Activated CD8-positive, alpha-beta memory T cell treated with anti-CD3 and anti-CD28 coated beads for 4 hours (primary cell): ENCODE measurements around the gene PLCG2.
"Not testable (repeated sequence)": the region's sequence is repeated elsewhere in the genome, so short reads cannot be mapped to it uniquely, and the experiment has no call there.

Source experiments
- DNase-seq, 2 donors: peaks; one replicate each; pipeline ENCODE4 v3.0.0-alpha.2; 2020; ENCODE audit warnings: low read depth in 2 of 2

The PLCG2 gene

GRCh38 chr16:81912395-81912794, 133.3 kb downstream of the PLCG2 start:
- no peak for DNase-seq

GRCh38 chr16:81913222-81913621, 134.1 kb downstream of the PLCG2 start:
- no peak for DNase-seq

- no peak for DNase-seq
Measured at GRCh38 chr16:81917375-81917774, 138.3 kb downstream of the PLCG2 start.

GRCh38 chr16:81918927-81919326, 139.8 kb downstream of the PLCG2 start:
- no peak for DNase-seq

- DNase-seq, result no peak
Measured at GRCh38 chr16:81920498-81920897, 141.4 kb downstream of the PLCG2 start.

GRCh38 chr16:81921085-81921814, 142.2 kb downstream of the PLCG2 start:
- DNase-seq, result no peak

GRCh38 chr16:81921843-81922584, 142.9 kb downstream of the PLCG2 start:
- DNase-seq, result no peak

- DNase-seq, result no peak
Measured at GRCh38 chr16:81923296-81923695, 144.2 kb downstream of the PLCG2 start.

GRCh38 chr16:81925016-81925415, 145.9 kb downstream of the PLCG2 start:
- DNase-seq, result no peak

- DNase-seq, result no peak
Measured at GRCh38 chr16:81926036-81926435, 146.9 kb downstream of the PLCG2 start.

GRCh38 chr16:81927561-81928185, 148.6 kb downstream of the PLCG2 start:
- no peak for DNase-seq

- no peak for DNase-seq
Measured at GRCh38 chr16:81928271-81928918, 149.3 kb downstream of the PLCG2 start.

GRCh38 chr16:81928975-81929374, 149.9 kb downstream of the PLCG2 start:
- DNase-seq, result no peak

GRCh38 chr16:81929841-81930240, 150.8 kb downstream of the PLCG2 start:
- DNase-seq, result no peak

GRCh38 chr16:81931927-81932326, 152.8 kb downstream of the PLCG2 start:
- no peak for DNase-seq

GRCh38 chr16:81932668-81933067, 153.6 kb downstream of the PLCG2 start:
- no peak for DNase-seq

GRCh38 chr16:81933361-81933760, 154.3 kb downstream of the PLCG2 start:
- no peak for DNase-seq

GRCh38 chr16:81934711-81935110, 155.6 kb downstream of the PLCG2 start:
- not testable (repeated sequence) for DNase-seq

- DNase-seq, result no peak
Measured at GRCh38 chr16:81936209-81937000, 157.3 kb downstream of the PLCG2 start.

- DNase-seq, result no peak
Measured at GRCh38 chr16:81937305-81938038, 158.4 kb downstream of the PLCG2 start.
